Testis (tissue), 2 donors: ENCODE data around the gene PAMR1.

ENCODE experiments used
- POLR2A ChIP-seq: fragments of 450-650 bp; IDR thresholded peaks from one replicate; pipeline ENCODE4 v1.6.1; 2017; ENCODE audit warnings: antibody characterized with exemption, mild to moderate bottlenecking, moderate library complexity
- TF ChIP-seq, protein P1 (sequence below), 3 experiments: fragments of 450-650 bp in 2 of 3; fragments of 200-600 bp in 1 of 3; sonication (generic) in 1 of 3; IDR thresholded peaks; one replicate each; pipeline ENCODE4 v1.5.1; 2016 to 2019; ENCODE audit warnings: antibody characterized with exemption in 3 of 3, mild to moderate bottlenecking in 2 of 3, moderate library complexity in 1 of 3

DNA sequence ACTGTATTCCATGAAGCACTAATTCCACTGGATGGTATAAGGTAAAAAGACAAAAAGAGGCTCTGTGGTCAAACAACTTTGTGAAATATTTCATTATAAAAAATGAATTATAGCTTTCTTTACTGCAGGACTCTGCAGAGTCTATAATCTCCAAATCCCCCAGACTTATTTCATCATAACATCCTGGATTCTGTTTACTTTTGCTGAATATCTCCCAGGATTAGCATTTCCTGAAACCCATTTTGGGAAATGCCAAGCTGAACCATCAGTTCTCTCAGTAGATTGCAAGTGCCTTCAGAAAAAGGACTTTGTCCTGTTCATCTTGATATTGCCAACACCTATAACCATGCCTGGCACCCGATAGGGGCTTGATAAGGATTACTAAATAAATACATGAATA is 7.9 kb downstream of the PAMR1 start:
- no peak for TF ChIP-seq POLR2A
- TF ChIP-seq, protein P1, sequence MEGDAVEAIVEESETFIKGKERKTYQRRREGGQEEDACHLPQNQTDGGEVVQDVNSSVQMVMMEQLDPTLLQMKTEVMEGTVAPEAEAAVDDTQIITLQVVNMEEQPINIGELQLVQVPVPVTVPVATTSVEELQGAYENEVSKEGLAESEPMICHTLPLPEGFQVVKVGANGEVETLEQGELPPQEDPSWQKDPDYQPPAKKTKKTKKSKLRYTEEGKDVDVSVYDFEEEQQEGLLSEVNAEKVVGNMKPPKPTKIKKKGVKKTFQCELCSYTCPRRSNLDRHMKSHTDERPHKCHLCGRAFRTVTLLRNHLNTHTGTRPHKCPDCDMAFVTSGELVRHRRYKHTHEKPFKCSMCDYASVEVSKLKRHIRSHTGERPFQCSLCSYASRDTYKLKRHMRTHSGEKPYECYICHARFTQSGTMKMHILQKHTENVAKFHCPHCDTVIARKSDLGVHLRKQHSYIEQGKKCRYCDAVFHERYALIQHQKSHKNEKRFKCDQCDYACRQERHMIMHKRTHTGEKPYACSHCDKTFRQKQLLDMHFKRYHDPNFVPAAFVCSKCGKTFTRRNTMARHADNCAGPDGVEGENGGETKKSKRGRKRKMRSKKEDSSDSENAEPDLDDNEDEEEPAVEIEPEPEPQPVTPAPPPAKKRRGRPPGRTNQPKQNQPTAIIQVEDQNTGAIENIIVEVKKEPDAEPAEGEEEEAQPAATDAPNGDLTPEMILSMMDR (IDR thresholded peaks at IDR 0.05), result no peak
